NCI-H146 treated with DMSO at 0.1 percent for 48 hours (cell line): Measurements from ENCODE around the gene CRYBA2.

Experiments
- DNase-seq: peaks from one replicate; lab custom pipeline; 2025; ENCODE audit not compliant: unreplicated experiment; lab: John Stamatoyannopoulos, UW

Gene CRYBA2

GRCh38 chr2:218999881-219000568 lies 6.8 kb upstream of the CRYBA2 start:
- peak; percentile 59 for DNase-seq

GRCh38 chr2:218999021-218999880 lies 6.0 kb upstream of the CRYBA2 start:
- DNase-seq, result no peak

GRCh38 chr2:218998414-218999002 lies 5.3 kb upstream of the CRYBA2 start:
- DNase-seq, result no peak

- DNase-seq, result no peak
Observed at GRCh38 chr2:218997731-218998130, 4.5 kb upstream of the CRYBA2 start.

GRCh38 chr2:218996937-218997336 lies 3.7 kb upstream of the CRYBA2 start:
- DNase-seq, result peak; percentile 44

GRCh38 chr2:218995972-218996711 lies 2.9 kb upstream of the CRYBA2 start:
- DNase-seq, result peak; percentile 57

- DNase-seq, result no peak
Observed at GRCh38 chr2:218995561-218995960, 2.3 kb upstream of the CRYBA2 start.

GRCh38 chr2:218992703-218993344 lies 398 bp downstream of the CRYBA2 start:
- no peak for DNase-seq

- DNase-seq, result no peak
Observed at GRCh38 chr2:218992196-218992595, 1.0 kb downstream of the CRYBA2 start.

GRCh38 chr2:218991674-218992168 lies 1.5 kb downstream of the CRYBA2 start:
- DNase-seq, result no peak

GRCh38 chr2:218990612-218991011 lies 2.6 kb downstream of the CRYBA2 start:
- DNase-seq, result no peak

GRCh38 chr2:218990052-218990451 lies 3.2 kb downstream of the CRYBA2 start:
- no peak for DNase-seq

GRCh38 chr2:218988650-218989049 lies 4.6 kb downstream of the CRYBA2 start:
- no peak for DNase-seq

GRCh38 chr2:218988164-218988563 lies 5.1 kb downstream of the CRYBA2 start:
- no peak for DNase-seq

- DNase-seq, result no peak
Observed at GRCh38 chr2:218986148-218986761, 7.0 kb downstream of the CRYBA2 start.

GRCh38 chr2:218985325-218986091 lies 7.7 kb downstream of the CRYBA2 start:
- no peak for DNase-seq

- no peak for DNase-seq
Observed at GRCh38 chr2:218985021-218985324, 8.2 kb downstream of the CRYBA2 start, which contains the start of gene FEV. Gene FEV, minus strand, starts transcription at chr2:218985184. Its CDS starts 109 bp downstream, at chr2:218985075.

- DNase-seq, result no peak
Observed at GRCh38 chr2:218984239-218985020, 8.8 kb downstream of the CRYBA2 start.

- DNase-seq, result no peak
Observed at GRCh38 chr2:218983934-218984238, 9.3 kb downstream of the CRYBA2 start.
